Medulla oblongata (tissue), 1 donor: ENCODE measurements around the gene GALNT17.
"Not testable (repeated sequence)": the region's sequence is repeated elsewhere in the genome, so short reads cannot be mapped to it uniquely, and the experiment has no call there.

Experiments
- DNase-seq: peaks from one replicate; pipeline ENCODE4 v3.0.0-alpha.2; 2015; ENCODE audit errors: extremely low spot score

Gene GALNT17

GRCh38 chr7:71236230-71237105, 104.5 kb downstream of the GALNT17 start:
- no peak for DNase-seq

- DNase-seq = no peak
These were observed 106.0 kb downstream of the GALNT17 start for GRCh38 chr7:71237945-71238344.

GRCh38 chr7:71238581-71239295, 106.8 kb downstream of the GALNT17 start:
- DNase-seq = no peak

- DNase-seq = peak; percentile 15
These were observed 107.8 kb downstream of the GALNT17 start for GRCh38 chr7:71239586-71240268.

GRCh38 chr7:71243736-71244410, 111.9 kb downstream of the GALNT17 start:
- DNase-seq = no peak

GRCh38 chr7:71245038-71245437, 113.1 kb downstream of the GALNT17 start:
- no peak for DNase-seq

- no peak for DNase-seq
These were observed 119.8 kb downstream of the GALNT17 start for GRCh38 chr7:71251706-71252105.

GRCh38 chr7:71254751-71255150, 122.8 kb downstream of the GALNT17 start:
- DNase-seq = no peak

GRCh38 chr7:71255537-71256178, 123.7 kb downstream of the GALNT17 start:
- no peak for DNase-seq

GRCh38 chr7:71261066-71261465, 129.1 kb downstream of the GALNT17 start:
- no peak for DNase-seq

- not testable (repeated sequence) for DNase-seq
These were observed 130.9 kb downstream of the GALNT17 start for GRCh38 chr7:71262834-71263233.

- no peak for DNase-seq
These were observed 132.1 kb downstream of the GALNT17 start for GRCh38 chr7:71264005-71264404.

GRCh38 chr7:71266912-71267311, 135.0 kb downstream of the GALNT17 start:
- no peak for DNase-seq

GRCh38 chr7:71267734-71268469, 136.0 kb downstream of the GALNT17 start:
- DNase-seq = no peak

- DNase-seq = no peak
These were observed 138.6 kb downstream of the GALNT17 start for GRCh38 chr7:71270558-71270957.

GRCh38 chr7:71271203-71271602, 139.3 kb downstream of the GALNT17 start:
- no peak for DNase-seq

GRCh38 chr7:71272509-71273490, 140.9 kb downstream of the GALNT17 start:
- DNase-seq = no peak

- no peak for DNase-seq
These were observed 146.3 kb downstream of the GALNT17 start for GRCh38 chr7:71278257-71278656.

GRCh38 chr7:71281261-71281660, 149.3 kb downstream of the GALNT17 start:
- no peak for DNase-seq
